H9 (cell line): Measurements from ENCODE around the gene HMGN2. TPM values are rescaled to one million over a fixed set of nuclear protein-coding genes. Genes with fewer than 3 reads are reported as not detected.

Experiments
- DNase-seq: peaks from one replicate; pipeline ENCODE4 v3.0.0-alpha.2; 2017
- H2AFZ ChIP-seq: one replicate; pipeline ENCODE4 v1.6.1; 2013; ENCODE audit warnings: mild to moderate bottlenecking, low read length, control low read depth, moderate library complexity
- H2AK5ac ChIP-seq: 2 replicates; pipeline ENCODE4 v1.6.1; 2013; ENCODE audit warnings: low read length, control low read depth, mixed read lengths; ENCODE audit not compliant: insufficient read length
- H2BK120ac ChIP-seq: one replicate; pipeline ENCODE4 v1.6.1; 2013; ENCODE audit warnings: low read depth, mild to moderate bottlenecking, low read length, control low read depth, inconsistent platforms; ENCODE audit not compliant: poor library complexity, severe bottlenecking
- H2BK12ac ChIP-seq: 2 replicates; pipeline ENCODE4 v1.6.1; 2013; ENCODE audit warnings: low read length, control low read depth, mixed read lengths, low read depth; ENCODE audit not compliant: insufficient read length
- H2BK15ac ChIP-seq: 2 replicates; pipeline ENCODE4 v1.6.1; 2013; ENCODE audit warnings: low read depth, low read length, control low read depth
- H2BK20ac ChIP-seq: one replicate; pipeline ENCODE4 v1.6.1; 2013; ENCODE audit warnings: low read depth, mild to moderate bottlenecking, low read length, control low read depth, inconsistent platforms; ENCODE audit not compliant: poor library complexity, severe bottlenecking
- H2BK5ac ChIP-seq: 2 replicates; pipeline ENCODE4 v1.6.1; 2013; ENCODE audit warnings: low read length, control low read depth, mixed read lengths; ENCODE audit not compliant: insufficient read length
- H3K14ac ChIP-seq: 2 replicates; pipeline ENCODE4 v1.6.1; 2013; ENCODE audit warnings: low read length, control low read depth; ENCODE audit not compliant: insufficient read depth
- H3K18ac ChIP-seq: 2 replicates; pipeline ENCODE4 v1.6.1; 2013; ENCODE audit warnings: low read depth, mild to moderate bottlenecking, mixed read lengths, low read length, control low read depth; ENCODE audit not compliant: insufficient read length
- H3K23ac ChIP-seq: 2 replicates; pipeline ENCODE4 v1.6.1; 2013; ENCODE audit warnings: low read length, control low read depth, mixed read lengths, low read depth; ENCODE audit not compliant: insufficient read length
- H3K23me2 ChIP-seq: 2 replicates; pipeline ENCODE4 v1.6.1; 2013; ENCODE audit warnings: low read depth, mild to moderate bottlenecking, mixed read lengths, low read length, control low read depth; ENCODE audit not compliant: insufficient read length, poor library complexity, severe bottlenecking
- H3K27ac ChIP-seq: 2 replicates; pipeline ENCODE4 v1.5.1; 2013; ENCODE audit warnings: low read length, control low read depth, mixed read lengths, low read depth; ENCODE audit not compliant: insufficient read length
- H3K27me3 ChIP-seq: 2 replicates; pipeline ENCODE4 v1.6.1; 2013; ENCODE audit warnings: low read length, control low read depth, inconsistent platforms; ENCODE audit not compliant: insufficient read depth
- H3K4ac ChIP-seq: 2 replicates; pipeline ENCODE4 v1.6.1; 2013; ENCODE audit warnings: low read depth, mild to moderate bottlenecking, control low read depth, inconsistent platforms, low read length, moderate library complexity
- H3K4me1 ChIP-seq: 2 replicates; pipeline ENCODE4 v1.6.1; 2013; ENCODE audit warnings: low read length, control low read depth, inconsistent platforms; ENCODE audit not compliant: insufficient read depth
- H3K4me2 ChIP-seq: 2 replicates; pipeline ENCODE4 v1.6.1; 2013; ENCODE audit warnings: low read length, control low read depth, mixed read lengths; ENCODE audit not compliant: insufficient read length, insufficient read depth
- H3K56ac ChIP-seq: 2 replicates; pipeline ENCODE4 v1.6.1; 2013; ENCODE audit warnings: low read depth, mild to moderate bottlenecking, mixed read lengths, low read length, control low read depth; ENCODE audit not compliant: insufficient read length
- H3K79me1 ChIP-seq: 2 replicates; pipeline ENCODE4 v1.6.1; 2013; ENCODE audit warnings: low read depth, mild to moderate bottlenecking, moderate library complexity, low read length, control low read depth, inconsistent platforms; ENCODE audit not compliant: insufficient read depth, poor library complexity, severe bottlenecking
- H3K79me2 ChIP-seq: 2 replicates; pipeline ENCODE4 v1.6.1; 2013; ENCODE audit warnings: low read length, control low read depth, inconsistent platforms; ENCODE audit not compliant: insufficient read depth
- H3K9ac ChIP-seq: 2 replicates; pipeline ENCODE4 v1.6.1; 2013; ENCODE audit warnings: low read length, control low read depth, mixed read lengths; ENCODE audit not compliant: insufficient read length; ENCODE audit errors: extremely low read depth
- H3K9me3 ChIP-seq: one replicate; pipeline ENCODE4 v1.6.1; 2013; ENCODE audit warnings: low read depth, low read length, inconsistent platforms; ENCODE audit not compliant: control insufficient read depth
- H3T11ph ChIP-seq: one replicate; pipeline ENCODE4 v1.6.1; 2013; ENCODE audit warnings: mild to moderate bottlenecking, low read length, control low read depth, inconsistent platforms
- H4K20me1 ChIP-seq: one replicate; pipeline ENCODE4 v1.6.1; 2013; ENCODE audit not compliant: control insufficient read depth, insufficient read length, insufficient read depth
- H4K5ac ChIP-seq: 2 replicates; pipeline ENCODE4 v1.6.1; 2013; ENCODE audit warnings: low read depth, mild to moderate bottlenecking, mixed read lengths, low read length, control low read depth; ENCODE audit not compliant: insufficient read length
- H4K8ac ChIP-seq: replicated peaks from 2 replicates; pipeline ENCODE4 v1.6.1; 2013; ENCODE audit warnings: low read length, control low read depth, mixed read lengths, low read depth; ENCODE audit not compliant: insufficient read length
- H4K91ac ChIP-seq: 2 replicates; pipeline ENCODE4 v1.6.1; 2013; ENCODE audit warnings: low read depth, mild to moderate bottlenecking, moderate library complexity, mixed read lengths, low read length, control low read depth; ENCODE audit not compliant: insufficient read length
- H3K27ac Mint-ChIP-seq, 3 experiments: 2 replicates in 2 of 3; 3 replicates in 1 of 3; pipeline ENCODE4 v1.8.0; 2020 to 2021; ENCODE audit warnings: mixed read lengths in 3 of 3, mild to moderate bottlenecking in 1 of 3, moderate library complexity in 1 of 3
- H3K27me3 Mint-ChIP-seq: 2 replicates; pipeline ENCODE4 v1.8.0; 2021; ENCODE audit warnings: low read depth, mild to moderate bottlenecking, moderate library complexity, mixed read lengths
- H3K36me3 Mint-ChIP-seq, 3 experiments: 2 replicates in 2 of 3; 3 replicates in 1 of 3; pipeline ENCODE4 v1.8.0; 2020 to 2021; ENCODE audit warnings: low read depth in 3 of 3, mixed read lengths in 3 of 3; ENCODE audit not compliant: insufficient read depth in 1 of 3
- H3K4me1 Mint-ChIP-seq, 2 experiments: 2 replicates each; pipeline ENCODE4 v1.8.0; 2020; ENCODE audit warnings: mixed read lengths in 2 of 2
- H3K4me3 Mint-ChIP-seq, 2 experiments: 2 replicates in 1 of 2; 3 replicates in 1 of 2; pipeline ENCODE4 v1.8.0; 2020 to 2021; ENCODE audit warnings: mild to moderate bottlenecking in 2 of 2, mixed read lengths in 2 of 2, moderate library complexity in 1 of 2
- H3K9me3 Mint-ChIP-seq, 2 experiments: 2 replicates in 1 of 2; 3 replicates in 1 of 2; pipeline ENCODE4 v1.8.0; 2020; ENCODE audit warnings: mild to moderate bottlenecking in 2 of 2, mixed read lengths in 2 of 2, moderate library complexity in 1 of 2
- CTCF ChIP-seq: fragments of 200-600 bp; sonication (generic); conservative IDR thresholded peaks from 3 replicates; pipeline ENCODE4 v1.8.0; 2021; ENCODE audit warnings: antibody characterized with exemption, mild to moderate bottlenecking
- WGBS: extraction: QIAGEN DNeasy Blood & Tissue Kit; methylation state at CpG from one replicate; pipeline ENCODE4 v1.1.7; 2013; ENCODE audit warnings: missing lambda C conversion rate, low lambda C conversion rate, mixed read lengths; ENCODE audit not compliant: insufficient read length; ENCODE audit errors: extremely low coverage; 5-methylcytosine and 5-hydroxymethylcytosine counted together
- total RNA-seq: library from RNA; stranded (reverse); gene quantifications from 2 replicates; pipeline ENCODE4 v1.2.1, GENCODE V29; 2021

HMGN2 gene
- total RNA-seq, 1 experiment from 2014 or later, result 622 TPM

DNA sequence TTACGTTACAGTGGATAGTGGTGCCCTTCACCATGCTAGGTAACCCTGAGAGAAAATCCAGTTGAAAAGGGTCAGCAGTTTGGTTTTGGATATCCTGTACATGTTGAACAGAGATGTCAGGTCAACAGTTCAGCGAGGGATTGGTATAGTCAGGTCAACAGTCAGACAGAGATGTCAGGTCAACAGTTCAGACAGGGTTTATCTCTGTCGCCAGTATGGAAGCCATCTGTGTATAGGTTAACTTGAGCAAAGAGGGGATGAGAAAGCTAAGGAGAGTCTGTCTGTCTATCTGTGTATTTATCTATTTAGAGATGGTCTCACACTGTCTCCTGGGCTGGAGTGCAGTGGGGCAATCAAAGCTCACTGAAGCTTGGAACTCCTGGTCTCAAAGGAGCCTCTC, 22.4 kb upstream of the HMGN2 start:
- Histone ChIP-seq H2AK5ac (no peak overlapping the region), H3K4me2 (no peak overlapping the region), H4K20me1 (no peaks in the 10 kb centered on the region), H4K91ac (no peak overlapping the region), H2BK15ac (no peak overlapping the region), H2AFZ (no peak overlapping the region), H3K27ac (no peak overlapping the region), H3K79me2 (no peaks in the 10 kb centered on the region), H3K23me2 (no peaks in the 10 kb centered on the region), H2BK5ac (no peak overlapping the region), H2BK20ac (no peak overlapping the region), H4K8ac (no peak overlapping the region), H3K9me3 (no peaks in the 10 kb centered on the region), H3T11ph (no peak overlapping the region), H3K9ac (no peak overlapping the region), H3K4me1 (no peaks in the 10 kb centered on the region), H3K18ac (no peak overlapping the region), H3K4ac (no peak overlapping the region), H3K79me1 (no peaks in the 10 kb centered on the region), H4K5ac (no peak overlapping the region), H3K14ac (no peak overlapping the region), H2BK120ac (no peak overlapping the region), H3K56ac (no peak overlapping the region), H3K27me3 (no peaks in the 10 kb centered on the region), H2BK12ac (no peak overlapping the region), H3K23ac (no peak overlapping the region)
- peaks cover 11 to 68% (median 60%) of the 10 kb centered on the region in 3 experiments for H3K36me3 Mint-ChIP-seq
- peak overlapping the region in 1 of 3 experiments; percentile 64; a peak in 2 of 7 replicates for H3K27ac Mint-ChIP-seq
- H3K4me3 Mint-ChIP-seq, result no peak overlapping the region
- no peak for DNase-seq
- no peak for TF ChIP-seq CTCF
- WGBS, result no CpG with 5 or more reads among the region's 3 CpGs
- H3K27me3 Mint-ChIP-seq, result no peaks in the 10 kb centered on the region
- H3K9me3 Mint-ChIP-seq, result no peaks in the 10 kb centered on the region
- peaks cover 0 to 6% of the 10 kb centered on the region in 2 experiments; a peak in 2 of 4 replicates for H3K4me1 Mint-ChIP-seq
